Measurements from ENCODE around the gene DSG1.
A peak's percentile ranks its signal among the peaks of the same experiment; 100 is the strongest.
"Not testable (repeated sequence)": the region's sequence is repeated elsewhere in the genome, so short reads cannot be mapped to it uniquely, and the experiment has no call there.

The DSG1 gene

DNA sequence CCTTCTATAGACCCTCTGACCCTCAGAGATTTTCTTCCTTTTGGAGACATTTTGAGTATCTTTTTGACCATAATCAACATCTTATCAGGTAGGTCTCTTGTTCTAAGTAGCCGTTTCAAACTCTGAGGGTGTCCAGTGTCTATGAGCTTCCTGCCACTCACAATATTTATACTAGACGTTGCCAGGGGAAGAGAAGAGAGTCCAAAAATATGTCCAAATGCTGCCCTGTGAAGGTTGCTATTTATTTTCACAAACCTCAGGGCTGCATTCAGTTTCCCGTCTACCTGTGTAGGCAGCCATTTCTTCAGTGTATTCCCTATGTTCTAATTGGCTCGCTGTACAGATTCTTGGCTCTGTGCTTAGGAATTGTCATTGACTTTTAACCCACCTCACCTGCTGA is 986 bp upstream of the DSG1 start:
- Histone ChIP-seq H2BK15ac (replicated peaks; ENCODE audit: low read depth) (no peak overlapping the region), H3K9ac (ENCODE audit: low read length) (no peak overlapping the region), H3K56ac (ENCODE audit: low read length) (no peak overlapping the region), H4K8ac (ENCODE audit: low read depth, low read length) (no peak overlapping the region), H3K4me1 (ENCODE audit: control insufficient read depth, low read depth, low read length) (no peaks in the 10 kb centered on the region), H3K27me3 (ENCODE audit: insufficient read depth, low read length, poor library complexity) (no peaks in the 10 kb centered on the region), H3K79me1 (ENCODE audit: low read length) (no peaks in the 10 kb centered on the region), H3K23ac (ENCODE audit: low read length) (no peak overlapping the region), H3K4ac (ENCODE audit: low read depth, low read length) (no peak overlapping the region), H2AK5ac (ENCODE audit: low read length) (no peak overlapping the region), H3K36me3 (ENCODE audit: control insufficient read depth, insufficient read depth, low read length) (no peaks in the 10 kb centered on the region), H3K4me3 (ENCODE audit: low read length) (no peak overlapping the region), H3K4me2 (ENCODE audit: low read length) (no peak overlapping the region), H3K18ac (ENCODE audit: low read length) (no peak overlapping the region), H2BK5ac (ENCODE audit: low read length) (no peak overlapping the region), H3K79me2 (ENCODE audit: control insufficient read depth, insufficient read depth, low read length) (no peaks in the 10 kb centered on the region), H4K5ac (ENCODE audit: low read length) (no peak overlapping the region), H2BK120ac (ENCODE audit: low read depth, low read length) (no peak overlapping the region), H3K27ac (ENCODE audit: low read depth, low read length) (no peak overlapping the region)
- no CpG with 5 or more reads among the region's 4 CpGs for WGBS (ENCODE audit: extremely low coverage, insufficient coverage, low lambda C conversion rate)
- no peak for DNase-seq

- no peak overlapping the region for H3K27ac ChIP-seq (ENCODE audit: low read depth, low read length)
- H4K8ac ChIP-seq (ENCODE audit: low read depth, low read length) = no peak overlapping the region
- H3K56ac ChIP-seq (ENCODE audit: low read length) = no peak overlapping the region
- no peaks in the 10 kb centered on the region for H3K79me1 ChIP-seq (ENCODE audit: low read length)
- no peak for DNase-seq
- no peaks in the 10 kb centered on the region for H3K36me3 ChIP-seq (ENCODE audit: control insufficient read depth, insufficient read depth, low read length)
- no peak overlapping the region for H3K18ac ChIP-seq (ENCODE audit: low read length)
- H2BK5ac ChIP-seq (ENCODE audit: low read length) = no peak overlapping the region
- no peak overlapping the region for H3K4ac ChIP-seq (ENCODE audit: low read depth, low read length)
- no peak overlapping the region for H2BK15ac ChIP-seq (replicated peaks; ENCODE audit: low read depth)
- H3K4me3 ChIP-seq (ENCODE audit: low read length) = no peak overlapping the region
- H2BK120ac ChIP-seq (ENCODE audit: low read depth, low read length) = no peak overlapping the region
- no peak overlapping the region for H3K23ac ChIP-seq (ENCODE audit: low read length)
- no peaks in the 10 kb centered on the region for H3K4me1 ChIP-seq (ENCODE audit: control insufficient read depth, low read depth, low read length)
- H3K9ac ChIP-seq (ENCODE audit: low read length) = no peak overlapping the region
- no peak overlapping the region for H3K4me2 ChIP-seq (ENCODE audit: low read length)
- no peaks in the 10 kb centered on the region for H3K27me3 ChIP-seq (ENCODE audit: insufficient read depth, low read length, poor library complexity)
- H3K79me2 ChIP-seq (ENCODE audit: control insufficient read depth, insufficient read depth, low read length) = no peaks in the 10 kb centered on the region
- H4K5ac ChIP-seq (ENCODE audit: low read length) = no peak overlapping the region
- no CpG with 5 or more reads among the region's 2 CpGs for WGBS (ENCODE audit: extremely low coverage, insufficient coverage, low lambda C conversion rate)
- no peak overlapping the region for H2AK5ac ChIP-seq (ENCODE audit: low read length)
Measured at GRCh38 chr18:31321719-31322118, 3.8 kb downstream of the DSG1 start.

GRCh38 chr18:31325051-31325450 is 7.1 kb downstream of the DSG1 start:
- Histone ChIP-seq H3K56ac (ENCODE audit: low read length) (no peak overlapping the region), H3K4me3 (ENCODE audit: low read length) (no peak overlapping the region), H3K23ac (ENCODE audit: low read length) (no peak overlapping the region), H3K79me1 (ENCODE audit: low read length) (no peaks in the 10 kb centered on the region), H2BK120ac (ENCODE audit: low read depth, low read length) (no peak overlapping the region), H2BK15ac (replicated peaks; ENCODE audit: low read depth) (no peak overlapping the region), H3K27ac (ENCODE audit: low read depth, low read length) (no peak overlapping the region), H3K79me2 (ENCODE audit: control insufficient read depth, insufficient read depth, low read length) (no peaks in the 10 kb centered on the region), H2AK5ac (ENCODE audit: low read length) (no peak overlapping the region), H3K36me3 (ENCODE audit: control insufficient read depth, insufficient read depth, low read length) (no peaks in the 10 kb centered on the region), H2BK5ac (ENCODE audit: low read length) (no peak overlapping the region), H4K5ac (ENCODE audit: low read length) (no peak overlapping the region), H3K4ac (ENCODE audit: low read depth, low read length) (no peak overlapping the region), H4K8ac (ENCODE audit: low read depth, low read length) (no peak overlapping the region), H3K27me3 (ENCODE audit: insufficient read depth, low read length, poor library complexity) (no peaks in the 10 kb centered on the region), H3K18ac (ENCODE audit: low read length) (no peak overlapping the region), H3K4me1 (ENCODE audit: control insufficient read depth, low read depth, low read length) (no peaks in the 10 kb centered on the region), H3K9ac (ENCODE audit: low read length) (no peak overlapping the region), H3K4me2 (ENCODE audit: low read length) (no peak overlapping the region)
- no CpG with 5 or more reads among the region's 3 CpGs for WGBS (ENCODE audit: extremely low coverage, insufficient coverage, low lambda C conversion rate)
- DNase-seq = no peak

- Histone ChIP-seq H3K79me1 (ENCODE audit: low read length) (no peaks in the 10 kb centered on the region), H3K36me3 (ENCODE audit: control insufficient read depth, insufficient read depth, low read length) (no peaks in the 10 kb centered on the region), H3K79me2 (ENCODE audit: control insufficient read depth, insufficient read depth, low read length) (no peaks in the 10 kb centered on the region), H2AK5ac (ENCODE audit: low read length) (no peak overlapping the region), H2BK5ac (ENCODE audit: low read length) (no peak overlapping the region), H3K18ac (ENCODE audit: low read length) (no peak overlapping the region), H3K4ac (ENCODE audit: low read depth, low read length) (no peak overlapping the region), H3K9ac (ENCODE audit: low read length) (no peak overlapping the region), H3K23ac (ENCODE audit: low read length) (no peak overlapping the region), H2BK120ac (ENCODE audit: low read depth, low read length) (no peak overlapping the region), H3K4me3 (ENCODE audit: low read length) (no peak overlapping the region), H2BK15ac (replicated peaks; ENCODE audit: low read depth) (no peak overlapping the region), H3K56ac (ENCODE audit: low read length) (peak overlapping the region; percentile 8), H3K27ac (ENCODE audit: low read depth, low read length) (no peak overlapping the region), H4K8ac (ENCODE audit: low read depth, low read length) (no peak overlapping the region), H3K4me1 (ENCODE audit: control insufficient read depth, low read depth, low read length) (no peaks in the 10 kb centered on the region), H3K27me3 (ENCODE audit: insufficient read depth, low read length, poor library complexity) (no peaks in the 10 kb centered on the region), H4K5ac (ENCODE audit: low read length) (no peak overlapping the region), H3K4me2 (ENCODE audit: low read length) (no peak overlapping the region)
- DNase-seq = peak; percentile 14
- no CpG with 5 or more reads among the region's 7 CpGs for WGBS (ENCODE audit: extremely low coverage, insufficient coverage, low lambda C conversion rate)
Measured at GRCh38 chr18:31329787-31330438, 12.0 kb downstream of the DSG1 start.

DNA sequence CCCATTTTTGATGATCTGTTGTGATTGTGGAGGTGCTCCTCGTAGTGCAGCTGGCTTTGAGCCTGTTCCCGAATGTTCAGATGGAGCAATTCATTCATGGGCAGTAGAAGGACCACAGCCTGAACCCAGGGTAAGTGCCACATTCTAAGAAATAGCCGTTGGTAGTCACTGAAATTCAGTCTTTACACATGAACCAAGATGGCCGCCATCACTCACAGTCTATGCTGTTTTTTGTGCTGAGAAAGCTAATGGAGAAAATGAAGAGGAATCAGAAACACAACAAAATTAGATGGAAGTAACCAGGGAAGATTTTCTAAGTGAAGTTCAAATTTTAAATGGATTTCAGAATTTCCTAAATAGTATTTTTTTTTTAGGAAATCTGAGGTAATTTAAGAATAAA is 25.5 kb downstream of the DSG1 start:
- no peak for DNase-seq
- H3K9ac ChIP-seq (ENCODE audit: low read length) = no peak overlapping the region
- no peak overlapping the region for H3K4me3 ChIP-seq (ENCODE audit: low read length)
- H3K79me1 ChIP-seq (ENCODE audit: low read length) = no peaks in the 10 kb centered on the region
- no peaks in the 10 kb centered on the region for H3K79me2 ChIP-seq (ENCODE audit: control insufficient read depth, insufficient read depth, low read length)
- no CpG with 5 or more reads among the region's 4 CpGs for WGBS (ENCODE audit: extremely low coverage, insufficient coverage, low lambda C conversion rate)
- no peaks in the 10 kb centered on the region for H3K36me3 ChIP-seq (ENCODE audit: control insufficient read depth, insufficient read depth, low read length)
- H4K8ac ChIP-seq (ENCODE audit: low read depth, low read length) = no peak overlapping the region
- H3K27ac ChIP-seq (ENCODE audit: low read depth, low read length) = no peak overlapping the region
- no peaks in the 10 kb centered on the region for H3K27me3 ChIP-seq (ENCODE audit: insufficient read depth, low read length, poor library complexity)
- H4K5ac ChIP-seq (ENCODE audit: low read length) = no peak overlapping the region
- no peak overlapping the region for H2AK5ac ChIP-seq (ENCODE audit: low read length)
- no peak overlapping the region for H3K23ac ChIP-seq (ENCODE audit: low read length)
- no peak overlapping the region for H3K56ac ChIP-seq (ENCODE audit: low read length)
- H2BK15ac ChIP-seq (replicated peaks; ENCODE audit: low read depth) = no peak overlapping the region
- no peak overlapping the region for H3K4me2 ChIP-seq (ENCODE audit: low read length)
- no peaks in the 10 kb centered on the region for H3K4me1 ChIP-seq (ENCODE audit: control insufficient read depth, low read depth, low read length)
- no peak overlapping the region for H2BK120ac ChIP-seq (ENCODE audit: low read depth, low read length)
- H2BK5ac ChIP-seq (ENCODE audit: low read length) = no peak overlapping the region
- H3K4ac ChIP-seq (ENCODE audit: low read depth, low read length) = no peak overlapping the region
- H3K18ac ChIP-seq (ENCODE audit: low read length) = no peak overlapping the region

GRCh38 chr18:31353336-31353735 is 35.4 kb downstream of the DSG1 start:
- H2AK5ac ChIP-seq (ENCODE audit: low read length); H3K9ac ChIP-seq (ENCODE audit: low read length); H2BK5ac ChIP-seq (ENCODE audit: low read length); H2BK120ac ChIP-seq (ENCODE audit: low read depth, low read length); H3K4me1 ChIP-seq (ENCODE audit: control insufficient read depth, low read depth, low read length); H3K36me3 ChIP-seq (ENCODE audit: control insufficient read depth, insufficient read depth, low read length); H2BK15ac ChIP-seq (replicated peaks; ENCODE audit: low read depth); H3K27ac ChIP-seq (ENCODE audit: low read depth, low read length); H4K5ac ChIP-seq (ENCODE audit: low read length); H3K4me3 ChIP-seq (ENCODE audit: low read length); H3K79me2 ChIP-seq (ENCODE audit: control insufficient read depth, insufficient read depth, low read length); H3K23ac ChIP-seq (ENCODE audit: low read length); H4K8ac ChIP-seq (ENCODE audit: low read depth, low read length); DNase-seq; H3K4ac ChIP-seq (ENCODE audit: low read depth, low read length); H3K4me2 ChIP-seq (ENCODE audit: low read length); H3K79me1 ChIP-seq (ENCODE audit: low read length); H3K56ac ChIP-seq (ENCODE audit: low read length); H3K18ac ChIP-seq (ENCODE audit: low read length); H3K27me3 ChIP-seq (ENCODE audit: insufficient read depth, low read length, poor library complexity): not testable (repeated sequence)
- WGBS (ENCODE audit: extremely low coverage, insufficient coverage, low lambda C conversion rate) = no CpG with 5 or more reads among the region's 17 CpGs

Measured in mesendoderm (in vitro differentiated cells).